ENCODE measurements around the gene SLC35B2. TPM values are rescaled to one million over a fixed set of nuclear protein-coding genes. Genes with fewer than 3 reads are reported as not detected.
A peak's percentile ranks its signal among the peaks of the same experiment; 100 is the strongest.
"Not testable (repeated sequence)": the region's sequence is repeated elsewhere in the genome, so short reads cannot be mapped to it uniquely, and the experiment has no call there.

Gene SLC35B2
- polyA plus RNA-seq, 3 donors = 17.4 to 54.0 (median 30.6) TPM

GRCh38 chr6:44232676-44233566, 24.4 kb downstream of the SLC35B2 start:
- H3K4me1 ChIP-seq (ENCODE audit: control insufficient read depth in 1 of 2, insufficient read depth in 2 of 2, low read length in 2 of 2) = peaks cover 28 to 29% of the 10 kb centered on the region in 2 donors
- intact Hi-C loops (cut with micrococcal nuclease) = no loop called here
- peak overlapping the region; percentile 57 for H2AFZ ChIP-seq (ENCODE audit: insufficient read depth, low read depth, low read length, poor library complexity, severe bottlenecking)
- peak overlapping the region in 1 of 2 donors; percentile 1 for H3K27ac ChIP-seq (ENCODE audit: low read depth in 1 of 2, low read length in 2 of 2)
- TF ChIP-seq CTCF (IDR thresholded peaks at IDR 0.05) = no peak
- peaks cover 0 to 1% (median 0%) of the 10 kb centered on the region in 7 donors for H3K9me3 Mint-ChIP-seq
- H3K9ac ChIP-seq (ENCODE audit: insufficient read depth, low read length, poor library complexity, severe bottlenecking) = no peak overlapping the region
- H3K36me3 ChIP-seq (replicated peaks in 1 of 2; ENCODE audit: control insufficient read depth in 1 of 2, insufficient read depth in 2 of 2, low read length in 2 of 2) = peaks cover 5 to 14% of the 10 kb centered on the region in 2 donors
- no peaks in the 10 kb centered on the region for H3K9me3 ChIP-seq (replicated peaks in 1 of 2; ENCODE audit: control insufficient read depth in 1 of 2, insufficient read depth in 1 of 2, low read length in 2 of 2)
- no peaks in the 10 kb centered on the region for H3K79me2 ChIP-seq (ENCODE audit: insufficient read depth, low read length)
- no peaks in the 10 kb centered on the region for H4K20me1 ChIP-seq (ENCODE audit: insufficient read depth, low read length)
- peaks cover 0 to 3% (median 0%) of the 10 kb centered on the region in 3 donors for H3K27me3 Mint-ChIP-seq (ENCODE audit: low read depth in 3 of 3)
- no peaks in the 10 kb centered on the region for H3K27me3 ChIP-seq (ENCODE audit: control insufficient read depth in 2 of 2, insufficient read depth in 2 of 2, low read length in 2 of 2)
- DNase-seq = peak in 1 of 3 donors; percentile 53
- 74% methylated on average over 13 of the region's 16 CpGs for WGBS (ENCODE audit: insufficient coverage)
- peaks cover 47% of the 10 kb centered on the region for H3K4me1 Mint-ChIP-seq
- H3K27ac Mint-ChIP-seq = peak overlapping the region in 5 of 7 donors; percentile 62 to 88 (median 73)
- H3K4me2 ChIP-seq (replicated peaks; ENCODE audit: extremely low read depth, low read length, poor library complexity, severe bottlenecking) = peak overlapping the region; percentile 2
- no peak overlapping the region for H3K4me3 ChIP-seq (replicated peaks in 1 of 3; ENCODE audit: low read depth in 2 of 3, low read length in 3 of 3)
- H3K36me3 Mint-ChIP-seq = peaks cover 19 to 32% of the 10 kb centered on the region in 2 donors
- peak overlapping the region in 1 of 2 donors; percentile 7 for H3K4me3 Mint-ChIP-seq

- H3K9ac ChIP-seq (ENCODE audit: insufficient read depth, low read length, poor library complexity, severe bottlenecking); H4K20me1 ChIP-seq (ENCODE audit: insufficient read depth, low read length); intact Hi-C loops (cut with micrococcal nuclease); H3K9me3 Mint-ChIP-seq; H3K4me2 ChIP-seq (replicated peaks; ENCODE audit: extremely low read depth, low read length, poor library complexity, severe bottlenecking); H3K4me3 Mint-ChIP-seq; H3K27me3 ChIP-seq (ENCODE audit: control insufficient read depth in 2 of 2, insufficient read depth in 2 of 2, low read length in 2 of 2); H3K79me2 ChIP-seq (ENCODE audit: insufficient read depth, low read length); H2AFZ ChIP-seq (ENCODE audit: insufficient read depth, low read depth, low read length, poor library complexity, severe bottlenecking); H3K27me3 Mint-ChIP-seq (ENCODE audit: low read depth in 3 of 3); H3K27ac ChIP-seq (ENCODE audit: low read depth in 1 of 2, low read length in 2 of 2); H3K4me3 ChIP-seq (replicated peaks in 1 of 3; ENCODE audit: low read depth in 2 of 3, low read length in 3 of 3); H3K9me3 ChIP-seq (replicated peaks in 1 of 2; ENCODE audit: control insufficient read depth in 1 of 2, insufficient read depth in 1 of 2, low read length in 2 of 2): not testable (repeated sequence)
- peaks cover 42% of the 10 kb centered on the region for H3K4me1 Mint-ChIP-seq
- peaks cover 5 to 14% of the 10 kb centered on the region in 2 donors for H3K36me3 ChIP-seq (replicated peaks in 1 of 2; ENCODE audit: control insufficient read depth in 1 of 2, insufficient read depth in 2 of 2, low read length in 2 of 2)
- H3K27ac Mint-ChIP-seq = peak overlapping the region in 1 of 7 donors; percentile 14
- peaks cover 23% of the 10 kb centered on the region in 2 donors for H3K4me1 ChIP-seq (ENCODE audit: control insufficient read depth in 1 of 2, insufficient read depth in 2 of 2, low read length in 2 of 2)
- no CpG with 5 or more reads among the region's 9 CpGs for WGBS (ENCODE audit: insufficient coverage)
- peak; percentile 37 to 74 (median 45) for DNase-seq
- peaks cover 19 to 32% of the 10 kb centered on the region in 2 donors for H3K36me3 Mint-ChIP-seq
These were observed 25.9 kb downstream of the SLC35B2 start for GRCh38 chr6:44231426-44231825.

Data from CD14-positive monocyte (primary cell).